Activated CD8-positive, alpha-beta memory T cell treated with anti-CD3 and anti-CD28 coated beads, Interleukin-2, amount 10 ng/mL, durations not matched to agents 7 days and 5 days (primary cell): Measurements from ENCODE around the gene NECTIN3. TPM values are rescaled to one million over a fixed set of nuclear protein-coding genes. Genes with fewer than 3 reads are reported as not detected.
A peak's percentile ranks its signal among the peaks of the same experiment; 100 is the strongest.

Source experiments
- ATAC-seq: fragments of 150-1000 bp; cut with Tn5 transposase; one replicate; pipeline ENCODE4 v1.10.0; 2021; ENCODE audit warnings: moderate library complexity
- CTCF ChIA-PET: fragments of 350-600 bp; sonication (Branson Sonifier 250); formaldehyde crosslinking; loops from one replicate; lab custom pipeline; 2021; ENCODE audit warnings: antibody characterized with exemption; lab: Charles Lee
- DNase-seq: peaks from one replicate; pipeline ENCODE4 v3.0.0-alpha.2; 2020
- H3K27ac Mint-ChIP-seq: one replicate; pipeline ENCODE4 v1.8.0; 2021; ENCODE audit warnings: mild to moderate bottlenecking, mixed read lengths
- H3K27me3 Mint-ChIP-seq: one replicate; pipeline ENCODE4 v1.8.0; 2021; ENCODE audit warnings: mixed read lengths
- H3K36me3 Mint-ChIP-seq: one replicate; pipeline ENCODE4 v1.8.0; 2021; ENCODE audit warnings: mild to moderate bottlenecking, mixed read lengths
- H3K4me1 Mint-ChIP-seq: one replicate; pipeline ENCODE4 v1.8.0; 2021; ENCODE audit warnings: mixed read lengths
- H3K4me3 Mint-ChIP-seq: one replicate; pipeline ENCODE4 v1.8.0; 2021; ENCODE audit warnings: mild to moderate bottlenecking, moderate library complexity, mixed read lengths
- H3K9me3 Mint-ChIP-seq: one replicate; pipeline ENCODE4 v1.8.0; 2022; ENCODE audit warnings: low read depth, mixed read lengths
- total RNA-seq, 2 experiments: library from RNA; stranded (reverse); gene quantifications; one replicate each; pipeline ENCODE4 v1.2.3, GENCODE V29; 2021

Gene NECTIN3
- total RNA-seq, 2 experiments from 2014 or later: 13.3 to 16.9 TPM

GRCh38 chr3:111237946-111238345 is 166.3 kb downstream of the NECTIN3 start:
- ATAC-seq (no peak), DNase-seq (no peak)
- Mint-ChIP-seq H3K27me3 (no peaks in the 10 kb centered on the region), H3K4me3 (no peak overlapping the region), H3K4me1 (peaks cover 28% of the 10 kb centered on the region), H3K27ac (no peak overlapping the region), H3K36me3 (peaks cover 31% of the 10 kb centered on the region), H3K9me3 (peaks cover 17% of the 10 kb centered on the region)
- CTCF ChIA-PET: no interaction called here

GRCh38 chr3:111238885-111239284 is 167.3 kb downstream of the NECTIN3 start:
- Mint-ChIP-seq H3K4me3 (peak overlapping the region; percentile 14), H3K9me3 (peaks cover 17% of the 10 kb centered on the region)
- CTCF ChIA-PET: interaction anchor here (0.6 kb wide), 1 partner anchor 98 kb away, joined by 3 read pairs; no protein-coding TSS in a partner anchor

GRCh38 chr3:111241960-111242359 is 170.3 kb downstream of the NECTIN3 start:
- DNase-seq (no peak), ATAC-seq (no peak)
- H3K36me3 Mint-ChIP-seq: peaks cover 28% of the 10 kb centered on the region
- H3K4me3 Mint-ChIP-seq: no peak overlapping the region
- H3K4me1 Mint-ChIP-seq: peaks cover 30% of the 10 kb centered on the region
- no peak overlapping the region for H3K27ac Mint-ChIP-seq
- CTCF ChIA-PET: no interaction called here
- peaks cover 17% of the 10 kb centered on the region for H3K9me3 Mint-ChIP-seq
- no peaks in the 10 kb centered on the region for H3K27me3 Mint-ChIP-seq

More at GRCh38 chr3:111238885-111239284, 167.3 kb downstream of the NECTIN3 start:
- H3K36me3 Mint-ChIP-seq: peaks cover 33% of the 10 kb centered on the region
- peak overlapping the region; percentile 84 for H3K27ac Mint-ChIP-seq
- H3K27me3 Mint-ChIP-seq: no peaks in the 10 kb centered on the region
- H3K4me1 Mint-ChIP-seq: peaks cover 28% of the 10 kb centered on the region
- ATAC-seq: peak; percentile 97
- peak; percentile 60 for DNase-seq
